HG03045 (cell line): ENCODE measurements around the gene PAQR7.

Experiments used
- ATAC-seq: cut with Tn5 transposase; IDR thresholded peaks from one replicate; pipeline ENCODE4 v1.9.1; 2021; ENCODE audit warnings: mild to moderate bottlenecking, moderate library complexity; ENCODE audit not compliant: unreplicated experiment

Gene PAQR7

GRCh38 chr1:25903986-25904385 is 28.5 kb upstream of the PAQR7 start:
- ATAC-seq: no peak

DNA sequence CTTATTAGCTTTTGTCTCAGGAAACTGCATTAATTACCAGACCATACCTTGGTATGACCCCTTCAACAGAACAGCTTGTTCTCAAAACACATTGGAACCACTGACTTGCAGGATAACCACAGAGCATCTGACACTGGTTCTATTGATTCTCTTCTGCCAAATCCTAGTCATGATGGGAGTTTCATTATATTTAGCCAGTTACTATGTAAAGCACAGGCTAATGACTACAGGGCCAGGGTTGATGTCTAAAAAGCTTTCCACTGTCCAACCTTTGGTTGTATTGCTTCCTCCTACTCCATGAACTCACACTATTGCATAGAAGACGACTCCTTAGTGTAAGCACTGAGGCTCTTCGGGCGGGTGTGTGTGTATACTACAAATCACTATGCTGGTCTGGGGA is 27.0 kb upstream of the PAQR7 start:
- ATAC-seq: no peak

DNA sequence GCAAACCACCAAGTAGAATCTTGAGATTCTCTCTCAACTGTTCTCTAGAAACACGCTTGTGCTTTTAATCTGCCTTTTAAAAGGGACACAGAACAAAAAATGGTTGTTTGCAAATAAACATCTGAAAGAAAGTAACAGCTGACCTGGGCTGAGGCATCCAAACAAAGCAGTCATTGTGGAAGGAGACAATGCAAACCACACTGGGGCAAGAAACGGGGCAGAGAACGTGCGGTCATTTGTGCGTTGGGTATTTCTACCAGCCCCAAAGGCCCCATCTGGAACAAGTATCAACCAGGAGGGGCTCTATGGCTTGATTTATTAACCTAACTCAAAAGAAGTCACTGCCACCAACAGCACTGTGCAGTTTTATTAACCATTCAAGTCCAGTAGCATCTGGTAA is 24.7 kb upstream of the PAQR7 start:
- ATAC-seq: no peak

- ATAC-seq: no peak
Measured at GRCh38 chr1:25899792-25900191, 24.3 kb upstream of the PAQR7 start.

DNA sequence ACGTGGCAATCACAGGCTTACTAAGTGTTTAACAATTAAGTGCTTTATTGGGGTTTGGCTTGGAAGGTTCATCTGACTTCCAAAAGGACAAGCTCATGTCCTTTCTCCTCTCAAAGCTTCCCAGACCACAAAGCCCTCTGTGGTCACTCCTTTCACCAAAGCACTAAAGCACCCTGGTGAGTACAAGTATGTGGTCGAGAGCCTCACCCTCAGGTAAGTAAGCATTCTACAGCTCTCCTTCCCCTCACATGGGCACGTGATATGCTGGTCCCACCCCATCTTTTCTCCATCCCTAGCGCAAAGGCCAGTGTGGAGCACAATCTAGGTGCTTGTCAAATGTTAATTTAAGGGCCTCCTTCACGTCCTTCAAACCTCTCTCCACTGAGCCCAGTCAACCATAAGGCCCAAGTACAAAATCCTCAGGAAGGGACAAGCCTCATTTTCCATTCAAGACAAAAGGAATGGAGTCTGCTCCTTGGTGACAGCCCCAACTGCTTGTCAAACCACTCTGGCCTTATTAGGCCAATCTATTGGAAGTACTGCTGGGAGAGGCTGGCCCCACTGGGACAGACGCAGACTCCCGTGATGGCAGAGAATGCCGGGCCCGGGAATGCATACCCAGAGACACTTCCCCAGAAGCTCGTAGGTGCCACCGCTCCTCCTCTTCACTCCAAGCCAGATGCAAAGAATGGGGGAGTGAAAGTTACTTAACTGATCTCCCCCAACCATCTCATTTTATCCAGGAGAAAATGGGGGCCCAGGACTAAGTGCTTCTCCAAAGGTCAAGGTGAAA is 22.9 kb upstream of the PAQR7 start:
- no peak for ATAC-seq

DNA sequence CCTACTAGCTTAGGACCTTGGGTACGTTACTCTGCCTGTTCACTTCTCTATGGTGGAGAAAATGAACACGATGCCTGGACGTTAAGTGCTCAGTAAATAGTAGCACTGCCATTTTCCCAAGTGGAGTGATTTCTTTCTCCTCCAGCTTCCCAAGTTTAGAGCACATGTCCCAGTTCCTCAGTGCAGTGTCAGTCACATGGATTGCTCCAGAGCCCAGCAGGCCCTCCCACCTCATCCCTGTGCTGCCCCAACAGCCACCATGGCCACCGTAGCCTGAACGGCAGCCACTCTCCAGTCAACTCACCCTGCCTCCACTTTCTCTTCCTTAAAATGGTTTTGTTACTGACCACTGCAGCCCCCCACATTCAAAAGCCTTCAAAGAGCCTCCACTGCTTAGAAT is 22.2 kb upstream of the PAQR7 start:
- no peak for ATAC-seq

DNA sequence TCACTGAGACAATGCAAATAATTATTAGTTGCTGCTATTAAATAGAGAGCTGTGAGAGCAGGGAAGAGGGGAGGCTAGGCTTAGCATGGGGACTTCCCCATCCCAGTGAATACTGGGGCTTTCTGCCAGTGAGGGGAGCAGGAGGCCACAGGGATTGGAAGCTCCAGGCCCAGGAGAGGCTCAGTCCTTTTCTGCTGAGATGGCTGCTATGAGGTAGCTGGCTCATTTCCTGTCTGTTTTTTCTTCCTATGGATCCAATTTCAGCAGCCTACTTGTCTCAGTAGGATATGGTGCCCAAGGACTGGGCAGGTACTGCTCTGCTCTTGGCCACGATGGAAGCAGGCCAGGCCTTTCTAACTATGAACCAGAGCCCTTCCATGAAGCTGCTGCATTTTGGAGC is 20.8 kb upstream of the PAQR7 start:
- no peak for ATAC-seq

GRCh38 chr1:25895365-25895990 is 20.0 kb upstream of the PAQR7 start:
- ATAC-seq: peak; percentile 87

GRCh38 chr1:25893116-25893515 is 17.6 kb upstream of the PAQR7 start:
- no peak for ATAC-seq

GRCh38 chr1:25891606-25892005 is 16.1 kb upstream of the PAQR7 start:
- ATAC-seq: no peak

GRCh38 chr1:25890239-25891034 is 14.9 kb upstream of the PAQR7 start:
- ATAC-seq: no peak

- ATAC-seq: no peak
Measured at GRCh38 chr1:25889470-25889869, 14.0 kb upstream of the PAQR7 start.

GRCh38 chr1:25888426-25888987 is 13.0 kb upstream of the PAQR7 start:
- ATAC-seq: no peak

DNA sequence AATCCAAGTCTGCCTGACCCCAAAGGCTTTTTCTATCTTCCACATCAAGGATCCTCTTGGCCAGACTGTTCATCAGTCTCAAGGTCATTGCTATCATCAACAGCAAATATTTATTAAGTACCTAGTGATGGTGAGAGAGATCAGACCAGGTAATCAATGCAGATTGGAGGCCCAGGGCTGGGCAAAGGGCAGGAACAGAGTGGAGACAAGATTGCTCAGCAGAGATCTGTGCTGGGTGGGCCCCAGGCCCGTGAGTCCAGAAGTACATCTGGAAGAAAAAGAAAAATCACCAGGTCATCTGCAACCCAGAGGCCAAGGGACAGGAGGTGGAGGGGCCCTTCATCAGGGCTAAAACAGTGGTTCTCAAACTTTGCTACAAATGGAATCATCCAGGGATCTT is 10.1 kb upstream of the PAQR7 start:
- ATAC-seq: no peak

DNA sequence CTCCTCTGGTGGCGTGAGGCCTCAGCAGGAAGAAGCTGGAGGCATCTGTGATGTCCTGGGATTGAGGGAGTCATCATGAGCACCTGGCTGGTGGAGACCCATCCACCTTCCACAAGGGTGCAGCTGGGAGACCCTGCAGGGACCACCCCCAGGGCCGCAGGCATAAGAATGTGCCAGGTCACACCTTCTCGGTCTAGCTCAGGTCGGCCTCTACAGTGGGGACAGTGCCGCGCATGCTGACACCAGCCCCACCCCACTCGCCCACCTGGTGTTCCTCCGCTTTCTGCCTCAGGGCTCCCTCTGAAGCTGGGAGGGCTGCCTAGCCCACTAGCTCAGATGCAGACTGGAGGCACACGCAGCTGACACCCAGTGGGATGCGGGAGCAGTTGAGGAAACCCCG is 5.8 kb upstream of the PAQR7 start:
- ATAC-seq: no peak

- ATAC-seq: no peak
Measured at GRCh38 chr1:25880518-25880917, 5.0 kb upstream of the PAQR7 start.

- ATAC-seq: no peak
Measured at GRCh38 chr1:25879675-25880074, 4.2 kb upstream of the PAQR7 start.

- ATAC-seq: no peak
Measured at GRCh38 chr1:25878690-25879089, 3.2 kb upstream of the PAQR7 start.

DNA sequence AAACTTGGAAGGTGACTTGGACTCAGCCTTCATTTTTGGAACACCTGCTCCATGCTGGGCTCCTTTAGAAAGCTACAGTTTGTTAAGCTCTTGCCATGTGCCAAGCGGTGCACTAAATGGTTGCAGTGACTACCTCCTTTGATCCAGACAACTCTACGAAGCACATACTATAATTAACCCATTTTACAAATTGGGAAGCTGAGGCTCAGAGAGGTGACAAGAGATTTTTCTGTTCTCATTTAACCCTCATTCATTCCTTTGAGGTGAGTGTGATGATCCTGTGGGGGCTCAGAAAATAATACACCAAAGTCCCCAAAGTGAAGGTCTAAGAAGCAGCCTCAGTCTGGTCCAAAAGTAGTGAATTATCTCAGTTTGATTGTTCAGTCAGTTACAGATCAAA is 1.6 kb upstream of the PAQR7 start:
- no peak for ATAC-seq

- ATAC-seq: no peak
Measured at GRCh38 chr1:25876693-25877077, 1.2 kb upstream of the PAQR7 start.

DNA sequence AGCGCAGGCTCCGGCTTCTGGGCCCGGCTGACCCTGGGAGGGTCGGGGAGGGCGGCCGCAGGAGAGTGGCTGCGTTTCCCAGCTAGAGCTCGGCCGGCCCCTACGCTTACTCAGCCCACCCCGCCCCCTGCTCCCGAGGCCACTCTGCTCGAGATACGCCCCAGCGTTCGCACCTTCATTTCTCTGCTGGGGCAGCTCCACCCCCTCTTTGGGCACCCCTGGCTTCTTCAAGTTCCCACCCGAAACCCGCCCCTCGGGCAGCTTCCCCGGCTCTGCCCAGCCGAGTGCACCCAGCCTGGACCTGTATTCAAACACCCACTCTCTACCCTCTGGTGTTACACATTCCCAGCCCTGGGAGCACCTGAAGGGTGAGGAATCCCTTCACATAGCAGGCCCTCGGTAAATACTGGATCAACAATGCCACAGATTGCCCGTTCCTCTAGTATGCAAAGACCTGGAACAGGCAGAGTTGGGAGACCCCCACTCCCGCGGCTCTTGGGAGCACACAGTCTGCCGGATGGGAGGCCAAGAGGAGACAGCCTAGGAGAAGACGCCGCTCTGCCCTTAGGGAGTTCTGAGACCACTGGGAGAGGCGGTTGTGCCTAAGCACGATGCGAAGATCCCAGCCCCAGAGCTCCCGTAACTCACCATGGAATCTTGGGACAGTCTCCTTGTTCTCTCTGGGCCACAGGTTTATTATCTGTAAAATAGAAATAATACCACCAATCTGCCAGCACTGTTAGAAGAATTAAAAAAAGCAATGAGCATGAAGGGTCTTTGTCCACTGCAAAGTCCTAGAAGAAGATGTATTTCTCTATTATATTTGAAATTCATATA is 566 bp upstream of the PAQR7 start:
- no peak for ATAC-seq
